ENCODE measurements around the gene TTLL6. TPM values are rescaled to one million over a fixed set of nuclear protein-coding genes. Genes with fewer than 3 reads are reported as not detected.

TTLL6 gene
- total RNA-seq, 1 experiment from 2014 or later, result 3.4 TPM

DNA sequence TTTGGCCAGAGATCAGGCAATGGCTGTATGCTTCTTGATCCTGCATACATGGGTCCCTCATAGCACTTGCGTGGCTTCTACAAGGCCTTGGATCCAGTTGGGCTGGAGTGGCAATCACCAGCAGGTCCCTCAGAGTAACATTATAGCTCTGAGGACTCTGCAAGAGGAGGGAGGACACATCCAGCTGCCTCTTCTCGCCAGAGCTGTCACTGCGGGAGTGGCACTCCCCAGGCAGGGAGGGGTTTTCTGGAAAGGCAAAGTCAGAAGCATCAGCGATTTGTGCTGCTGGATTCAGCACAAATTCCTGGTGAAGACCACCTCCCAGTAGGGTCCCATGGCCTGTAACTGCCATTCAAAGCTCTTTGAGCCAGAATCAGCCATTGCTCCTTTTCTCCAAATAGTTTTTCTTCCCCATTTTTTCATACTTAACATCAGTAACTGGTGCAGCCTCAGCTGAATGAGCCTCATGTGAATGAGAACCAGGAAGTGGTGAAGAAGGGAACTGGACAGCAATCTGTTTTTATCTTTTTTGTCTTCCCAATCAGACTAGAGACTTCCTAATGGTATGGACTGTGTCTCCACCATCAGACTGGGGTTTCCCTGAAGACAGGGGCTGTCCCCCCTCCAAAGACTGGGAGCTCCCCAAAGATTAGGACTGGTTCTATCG, 47.9 kb downstream of the TTLL6 start (continued):
- TF ChIP-seq ERG (CRISPR knock-in tag; IDR thresholded peaks at IDR 0.05) (no peak), ZNF396 (CRISPR knock-in tag; IDR thresholded peaks at IDR 0.05; ENCODE audit: borderline replicate concordance) (no peak), NFYB (CRISPR knock-in tag; conservative IDR thresholded peaks at IDR 0.05; ENCODE audit: low read depth) (no peak)
- TF ChIP-seq, protein P1, sequence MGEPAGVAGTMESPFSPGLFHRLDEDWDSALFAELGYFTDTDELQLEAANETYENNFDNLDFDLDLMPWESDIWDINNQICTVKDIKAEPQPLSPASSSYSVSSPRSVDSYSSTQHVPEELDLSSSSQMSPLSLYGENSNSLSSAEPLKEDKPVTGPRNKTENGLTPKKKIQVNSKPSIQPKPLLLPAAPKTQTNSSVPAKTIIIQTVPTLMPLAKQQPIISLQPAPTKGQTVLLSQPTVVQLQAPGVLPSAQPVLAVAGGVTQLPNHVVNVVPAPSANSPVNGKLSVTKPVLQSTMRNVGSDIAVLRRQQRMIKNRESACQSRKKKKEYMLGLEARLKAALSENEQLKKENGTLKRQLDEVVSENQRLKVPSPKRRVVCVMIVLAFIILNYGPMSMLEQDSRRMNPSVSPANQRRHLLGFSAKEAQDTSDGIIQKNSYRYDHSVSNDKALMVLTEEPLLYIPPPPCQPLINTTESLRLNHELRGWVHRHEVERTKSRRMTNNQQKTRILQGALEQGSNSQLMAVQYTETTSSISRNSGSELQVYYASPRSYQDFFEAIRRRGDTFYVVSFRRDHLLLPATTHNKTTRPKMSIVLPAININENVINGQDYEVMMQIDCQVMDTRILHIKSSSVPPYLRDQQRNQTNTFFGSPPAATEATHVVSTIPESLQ (CRISPR knock-in tag; IDR thresholded peaks at IDR 0.05), result no peak

DNA sequence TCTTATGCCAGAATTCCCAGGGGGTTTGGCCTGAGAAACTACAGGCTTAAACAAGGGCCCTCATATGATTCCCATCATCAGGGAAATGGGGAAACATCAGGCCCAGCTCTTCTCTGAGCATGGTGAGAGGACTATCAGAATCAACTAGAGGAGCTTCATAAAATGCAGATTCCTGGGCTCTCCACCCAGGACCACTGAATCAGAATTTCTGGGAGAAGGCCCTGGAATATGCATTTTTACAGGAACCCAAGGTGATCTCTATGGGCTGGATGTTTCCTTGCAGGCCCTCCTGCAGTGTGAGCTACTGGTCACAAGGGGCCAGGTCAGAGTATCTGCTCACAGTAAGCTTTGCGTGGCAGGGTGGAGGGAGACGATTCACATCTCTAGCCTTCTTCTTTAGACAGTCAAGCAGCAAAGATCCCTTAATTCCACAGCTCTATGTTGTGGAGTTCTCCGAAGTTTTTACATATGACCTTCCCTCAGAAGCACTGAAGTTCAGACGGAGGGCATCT, 49.7 kb downstream of the TTLL6 start:
- ATAC-seq (peak; percentile 72), DNase-seq (ENCODE audit: low spot score) (no peak)
- no peak overlapping the region for H3K4me3 Mint-ChIP-seq
- TF ChIP-seq JAZF1 (CRISPR knock-in tag; IDR thresholded peaks at IDR 0.05), result no peak
- TF ChIP-seq RORB (CRISPR knock-in tag; IDR thresholded peaks at IDR 0.05), result no peak
- TF ChIP-seq OVOL2 (CRISPR knock-in tag; IDR thresholded peaks at IDR 0.05; ENCODE audit: borderline replicate concordance), result no peak
- TF ChIP-seq SP1 (CRISPR knock-in tag; conservative IDR thresholded peaks at IDR 0.05), result no peak
- no peak for TF ChIP-seq ZNF423 (CRISPR knock-in tag; IDR thresholded peaks at IDR 0.05)
- TF ChIP-seq GRHL2 (CRISPR knock-in tag; IDR thresholded peaks at IDR 0.05; ENCODE audit: insufficient replicate concordance, severe bottlenecking), result no peak
- TF ChIP-seq CBFB (CRISPR knock-in tag; IDR thresholded peaks at IDR 0.05; ENCODE audit: low read depth), result no peak
- TF ChIP-seq, protein P2, sequence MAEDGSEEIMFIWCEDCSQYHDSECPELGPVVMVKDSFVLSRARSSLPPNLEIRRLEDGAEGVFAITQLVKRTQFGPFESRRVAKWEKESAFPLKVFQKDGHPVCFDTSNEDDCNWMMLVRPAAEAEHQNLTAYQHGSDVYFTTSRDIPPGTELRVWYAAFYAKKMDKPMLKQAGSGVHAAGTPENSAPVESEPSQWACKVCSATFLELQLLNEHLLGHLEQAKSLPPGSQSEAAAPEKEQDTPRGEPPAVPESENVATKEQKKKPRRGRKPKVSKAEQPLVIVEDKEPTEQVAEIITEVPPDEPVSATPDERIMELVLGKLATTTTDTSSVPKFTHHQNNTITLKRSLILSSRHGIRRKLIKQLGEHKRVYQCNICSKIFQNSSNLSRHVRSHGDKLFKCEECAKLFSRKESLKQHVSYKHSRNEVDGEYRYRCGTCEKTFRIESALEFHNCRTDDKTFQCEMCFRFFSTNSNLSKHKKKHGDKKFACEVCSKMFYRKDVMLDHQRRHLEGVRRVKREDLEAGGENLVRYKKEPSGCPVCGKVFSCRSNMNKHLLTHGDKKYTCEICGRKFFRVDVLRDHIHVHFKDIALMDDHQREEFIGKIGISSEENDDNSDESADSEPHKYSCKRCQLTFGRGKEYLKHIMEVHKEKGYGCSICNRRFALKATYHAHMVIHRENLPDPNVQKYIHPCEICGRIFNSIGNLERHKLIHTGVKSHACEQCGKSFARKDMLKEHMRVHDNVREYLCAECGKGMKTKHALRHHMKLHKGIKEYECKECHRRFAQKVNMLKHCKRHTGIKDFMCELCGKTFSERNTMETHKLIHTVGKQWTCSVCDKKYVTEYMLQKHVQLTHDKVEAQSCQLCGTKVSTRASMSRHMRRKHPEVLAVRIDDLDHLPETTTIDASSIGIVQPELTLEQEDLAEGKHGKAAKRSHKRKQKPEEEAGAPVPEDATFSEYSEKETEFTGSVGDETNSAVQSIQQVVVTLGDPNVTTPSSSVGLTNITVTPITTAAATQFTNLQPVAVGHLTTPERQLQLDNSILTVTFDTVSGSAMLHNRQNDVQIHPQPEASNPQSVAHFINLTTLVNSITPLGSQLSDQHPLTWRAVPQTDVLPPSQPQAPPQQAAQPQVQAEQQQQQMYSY (CRISPR knock-in tag; IDR thresholded peaks at IDR 0.05), result no peak
- no peak for TF ChIP-seq ZNF138 (CRISPR knock-in tag; conservative IDR thresholded peaks at IDR 0.05)
- TF ChIP-seq E2F5 (CRISPR knock-in tag; IDR thresholded peaks at IDR 0.05), result no peak
- no peak for TF ChIP-seq FOXJ3 (CRISPR knock-in tag; IDR thresholded peaks at IDR 0.05; ENCODE audit: borderline replicate concordance)
- TF ChIP-seq MXD4 (CRISPR knock-in tag; IDR thresholded peaks at IDR 0.05; ENCODE audit: borderline replicate concordance), result no peak
- POLR2A ChIA-PET, result interaction anchor here (0.5 kb wide), 2 partner anchors 36 to 246 kb away, joined by 3 to 4 read pairs; no protein-coding TSS in a partner anchor
- H3K36me3 Mint-ChIP-seq, result no peaks in the 10 kb centered on the region
- no peaks in the 10 kb centered on the region for H3K4me1 Mint-ChIP-seq
- H3K9me3 Mint-ChIP-seq, result no peaks in the 10 kb centered on the region
- CTCF ChIA-PET, result interaction anchor here (0.7 to 4.6 kb wide), 16 partner anchors 15 to 125 kb away, joined by 3 to 25 read pairs (median 6); partner anchors contain the start of gene ATP5MC1
- peaks cover 57% of the 10 kb centered on the region for H3K27me3 Mint-ChIP-seq (ENCODE audit: low read depth)
- no peak overlapping the region for H3K27ac Mint-ChIP-seq

Measured in WTC11 (cell line).